K562 (cell line): ENCODE results near the gene ST6GALNAC2. TPM values are rescaled to one million over a fixed set of nuclear protein-coding genes. Genes with fewer than 3 reads are reported as not detected.
A peak's percentile ranks its signal among the peaks of the same experiment; 100 is the strongest.

Source experiments
- ATAC-seq: fragments of 200-7000 bp; cut with Tn5 transposase; 3 replicates; pipeline ENCODE4 v1.9.1; 2020; ENCODE audit warnings: moderate library complexity
- BruUV-seq: library from RNA; stranded (reverse); fragments of 400-500 nt; replicated peaks from 2 replicates; lab custom pipeline; 2021; lab: Mats Ljungman, UMichigan
- CTCF ChIA-PET: fragments of 300-600 bp; formaldehyde crosslinking; extraction: SDS; loops from one replicate; lab custom pipeline; 2021; ENCODE audit warnings: low intra/inter-chr PET ratio; lab: Yijun Ruan, JAX
- POLR2A ChIA-PET: fragments of 300-600, 350-650 bp; sonication (Branson Sonifier 250); formaldehyde crosslinking; extraction: SDS; loops from one replicate; lab custom pipeline; 2021; ENCODE audit warnings: antibody characterized with exemption, inconsistent platforms; lab: Yijun Ruan, JAX
- DNase-seq, 4 experiments: peaks; one replicate each; pipeline versions ENCODE4 v3.0.0 to v3.0.0-alpha.2; 2011 to 2018; ENCODE audit warnings: low spot score in 3 of 4, mixed read lengths in 3 of 4; ENCODE audit errors: extremely low read depth in 1 of 4
- FAIRE-seq: peaks from 2 replicates; lab custom pipeline; 2011; peaks lifted over from hg19 to GRCh38; lab: Jason Lieb, UNC
- H2AFZ ChIP-seq: 2 replicates; pipeline ENCODE4 v1.6.0; 2011; ENCODE audit warnings: low read depth, low read length, control low read depth, inconsistent platforms
- H3K27ac ChIP-seq: fragments of 200-600 bp; 3 replicates; pipeline ENCODE4 v1.8.0; 2011; ENCODE audit warnings: low read depth, mild to moderate bottlenecking, control low read depth, inconsistent platforms, low read length, moderate library complexity, mixed read lengths; ENCODE audit errors: extremely low read depth
- H3K27me3 ChIP-seq, 2 experiments: fragments of 300-600 bp in 1 of 2; 2 replicates in 1 of 2; 3 replicates in 1 of 2; pipeline versions ENCODE4 v1.6.0 to v1.8.0; 2011; ENCODE audit warnings: inconsistent platforms in 2 of 2, low read length in 2 of 2, mild to moderate bottlenecking in 1 of 2, mixed read lengths in 1 of 2, moderate library complexity in 1 of 2; ENCODE audit not compliant: control insufficient read depth in 2 of 2, insufficient read depth in 2 of 2
- H3K36me3 ChIP-seq: fragments of 300-600 bp; 3 replicates; pipeline ENCODE4 v1.8.0; 2011; ENCODE audit warnings: mild to moderate bottlenecking, low read length, inconsistent platforms; ENCODE audit not compliant: control insufficient read depth, insufficient read depth
- H3K4me1 ChIP-seq, 2 experiments: fragments of 200-600 bp in 1 of 2; replicated peaks in 1 of 2; 2 replicates in 1 of 2; 3 replicates in 1 of 2; pipeline versions ENCODE4 v1.5.1 to v1.8.0; 2011; ENCODE audit warnings: inconsistent platforms in 2 of 2, low read length in 2 of 2, mild to moderate bottlenecking in 1 of 2, mixed read lengths in 1 of 2, moderate library complexity in 1 of 2; ENCODE audit not compliant: control insufficient read depth in 2 of 2, insufficient read depth in 2 of 2
- H3K4me2 ChIP-seq: 2 replicates; pipeline ENCODE4 v1.6.1; 2011; ENCODE audit warnings: low read length, control low read depth, inconsistent platforms, mixed read lengths; ENCODE audit not compliant: insufficient read depth
- H3K4me3 ChIP-seq: fragments of 200-600 bp; sonication (generic), shearing (Covaris generic); 2 replicates; pipeline ENCODE4 v1.5.1; 2016; ENCODE audit warnings: control low read depth, inconsistent platforms
- H3K79me2 ChIP-seq: fragments of 200-600 bp; 3 replicates; pipeline ENCODE4 v1.8.0; 2011; ENCODE audit warnings: low read length, inconsistent platforms; ENCODE audit not compliant: control insufficient read depth, insufficient read depth
- H3K9ac ChIP-seq, 2 experiments: 2 replicates each; pipeline versions ENCODE4 v1.6.0 to v1.6.1; 2011; ENCODE audit warnings: low read depth in 2 of 2, low read length in 2 of 2, control low read depth in 1 of 2, inconsistent platforms in 1 of 2, mild to moderate bottlenecking in 1 of 2, mixed read lengths in 1 of 2; ENCODE audit not compliant: insufficient read depth in 1 of 2
- H3K9me1 ChIP-seq: one replicate; pipeline ENCODE4 v1.6.0; 2011; ENCODE audit warnings: inconsistent platforms, mild to moderate bottlenecking, low read length, moderate library complexity; ENCODE audit not compliant: control insufficient read depth, insufficient read depth
- H3K9me3 ChIP-seq: replicated peaks from 2 replicates; pipeline ENCODE4 v1.5.1; 2011; ENCODE audit warnings: low read depth, low read length, inconsistent platforms; ENCODE audit not compliant: control insufficient read depth, insufficient read depth
- H4K20me1 ChIP-seq: replicated peaks from 2 replicates; pipeline ENCODE4 v1.6.1; 2011; ENCODE audit warnings: low read length, inconsistent platforms, mixed read lengths; ENCODE audit not compliant: control insufficient read depth, insufficient read depth
- CBFA2T3 ChIP-seq: fragments of 450-650 bp; IDR thresholded peaks from 2 replicates; pipeline ENCODE4 v1.6.1; 2017
- CREM ChIP-seq: IDR thresholded peaks from 2 replicates; pipeline ENCODE4 v1.6.1; 2014; ENCODE audit warnings: antibody characterized with exemption, low read depth
- E2F4 ChIP-seq: sonication (generic); formaldehyde crosslinking; IDR thresholded peaks from 2 replicates; pipeline ENCODE4 v1.8.0; 2022; ENCODE audit warnings: mild to moderate bottlenecking, low read depth, missing genetic modification reagents
- HMBOX1 ChIP-seq: sonication (generic); IDR thresholded peaks from 2 replicates; pipeline ENCODE4 v1.6.1; 2016
- JUND ChIP-seq, 2 experiments: IDR thresholded peaks; 2 replicates in 1 of 2; 3 replicates in 1 of 2; pipeline ENCODE4 v1.6.1; 2011; ENCODE audit warnings: borderline replicate concordance in 2 of 2, low read depth in 2 of 2, low read length in 2 of 2, improper control_type of control experiment in 1 of 2, missing biosample characterization in 1 of 2, missing genetic modification characterization in 1 of 2, missing genetic modification reagents in 1 of 2
- MYC ChIP-seq, 2 experiments: fragments of 250-450 bp in 1 of 2; sonication (Bioruptor Pico) in 1 of 2; IDR thresholded peaks; 2 replicates each; pipeline versions ENCODE4 v1.5.1 to v1.6.1; 2012 to 2021; ENCODE audit warnings: low read depth in 2 of 2, borderline replicate concordance in 1 of 2, improper control_type of control experiment in 1 of 2, low read length in 1 of 2, mild to moderate bottlenecking in 1 of 2, moderate library complexity in 1 of 2
- RCOR1 ChIP-seq, 2 experiments: IDR thresholded peaks; 2 replicates each; pipeline ENCODE4 v1.6.1; 2012; ENCODE audit warnings: low read depth in 2 of 2, low read length in 2 of 2, borderline replicate concordance in 1 of 2, improper control_type of control experiment in 1 of 2
- TEAD4 ChIP-seq, 2 experiments: sonication (generic) in 1 of 2; formaldehyde crosslinking in 1 of 2; IDR thresholded peaks; 2 replicates each; pipeline versions ENCODE4 v1.6.1 to v1.8.0; 2012 to 2022; ENCODE audit warnings: borderline replicate concordance in 1 of 2, inconsistent platforms in 1 of 2, low read length in 1 of 2, mild to moderate bottlenecking in 1 of 2, missing genetic modification reagents in 1 of 2
- ZEB2 ChIP-seq: fragments of 450-650 bp; IDR thresholded peaks from 2 replicates; pipeline ENCODE4 v1.6.1; 2016
- ZNF592 ChIP-seq: fragments of 450-650 bp; IDR thresholded peaks from 2 replicates; pipeline ENCODE4 v1.6.1; 2017; ENCODE audit warnings: antibody characterized with exemption, mild to moderate bottlenecking
- WGBS: fragments of 100-300 bp; shearing (Covaris generic); methylation state at CpG from one replicate; pipeline ENCODE4 v1.1.6; 2016; ENCODE audit warnings: low coverage, mixed read lengths; ENCODE audit not compliant: insufficient coverage; ENCODE audit errors: missing lambda C conversion rate; 5-methylcytosine and 5-hydroxymethylcytosine counted together
- in situ Hi-C: fragments of 300-500 bp; cut with MboI; formaldehyde crosslinking; loops from 4 replicates; pipeline ENCODE4 v1.15.0; 2018; ENCODE audit warnings: inconsistent platforms, mixed read lengths
- intact Hi-C: fragments of 100-400 bp; cut with micrococcal nuclease; formaldehyde crosslinking; loops from 2 replicates; pipeline ENCODE4 v1.14.2; 2022
- polyA plus RNA-seq, 8 experiments: library from polyadenylated mRNA; depleted of rRNA in 4 of 8; stranded (reverse) in 5 of 8; unstranded in 3 of 8; fragments of >200 nt; fragmentation: Nextera tagmentation in 2 of 8; fragmentation: Illumina TruSeq in 1 of 8; extraction: Ambion mirVana in 2 of 8; extraction: Trizol in 1 of 8; gene quantifications; 2 replicates each; pipeline versions ENCODE4 v1.2.1 to v1.2.3, GENCODE V29; 2011 to 2014; ENCODE audit warnings: inconsistent platforms in 1 of 8, missing spikeins in 1 of 8
- total RNA-seq, 7 experiments: library from RNA; depleted of rRNA in 6 of 7; stranded (reverse); fragments of >200 nt in 6 of 7; fragmentation: Illumina TruSeq in 2 of 7; extraction: Trizol in 2 of 7; gene quantifications; 2 replicates each; pipeline versions ENCODE4 v1.2.1 to v1.2.3, GENCODE V29; 2011 to 2021; ENCODE audit warnings: low replicate concordance in 1 of 7

ST6GALNAC2 gene
- total and polyA plus RNA-seq, 9 of the 15 experiments (the other 6 are each of a cell fraction or from before 2014, with no cell fraction given), result 0.18 TPM; not detected in 8

- TF ChIP-seq E2F4 (CRISPR knock-in tag) (no peak), JUND (IDR thresholded peaks at IDR 0.05; ENCODE audit: borderline replicate concordance, low read depth, low read length) (no peak), JUND (tag; IDR thresholded peaks at IDR 0.05; ENCODE audit: borderline replicate concordance, low read depth, low read length) (no peak)
Observed at GRCh38 chr17:76578376-76578775, 7.3 kb downstream of the ST6GALNAC2 start (continued).

- H3K27me3 ChIP-seq, result no peaks in the 10 kb centered on the region
- H3K9ac ChIP-seq, result peak overlapping the region; percentile 3 to 42
- no TSS peak for BruUV-seq
- intact Hi-C loops, result no loop called here
- in situ Hi-C loops, result no loop called here
- FAIRE-seq, result peak; percentile 88
- no peaks in the 10 kb centered on the region for H3K9me1 ChIP-seq
- no peak overlapping the region for H3K4me3 ChIP-seq
- peak overlapping the region; percentile 56 for H3K27ac ChIP-seq
- 20% methylated on average over 7 of the region's 7 CpGs for WGBS
- ChIA-PET POLR2A (interaction anchor here (0.6 to 2.8 kb wide), 8 partner anchors 8 to 155 kb away, joined by 3 to 29 read pairs (median 4); no protein-coding TSS in a partner anchor), CTCF (no interaction called here)
- H3K4me2 ChIP-seq, result peak overlapping the region; percentile 70
- H4K20me1 ChIP-seq, result no peaks in the 10 kb centered on the region
- H3K4me1 ChIP-seq, result peaks cover 16 to 20% of the 10 kb centered on the region in 2 experiments
- H3K9me3 ChIP-seq, result no peaks in the 10 kb centered on the region
- H3K36me3 ChIP-seq, result no peaks in the 10 kb centered on the region
- peak overlapping the region; percentile 83 for H2AFZ ChIP-seq
- peak; percentile 77 to 84 (median 81) for DNase-seq
- peak; percentile 89 for ATAC-seq
- H3K79me2 ChIP-seq, result no peaks in the 10 kb centered on the region
- TF ChIP-seq ZNF592 (peak; percentile 78), RCOR1 (IDR thresholded peaks at IDR 0.05; ENCODE audit: borderline replicate concordance in 1 of 2, low read depth in 2 of 2, low read length in 2 of 2) (peak in 1 of 2 experiments; percentile 56; a peak in 2 of 4 replicates), CREM (0 out of 2 replicates have a peak, but pooled peaks have one; percentile 28), TEAD4 (IDR thresholded peaks at IDR 0.05; ENCODE audit: low read length) (peak; percentile 24; the same call in 1 of the 2 replicates), TEAD4 (CRISPR knock-in tag; IDR thresholded peaks at IDR 0.05; ENCODE audit: borderline replicate concordance) (no peak), HMBOX1 (peak; percentile 74), ZEB2 (0 out of 2 replicates have a peak, but pooled peaks have one; percentile 25), MYC (IDR thresholded peaks at IDR 0.05; ENCODE audit: low read depth, low read length) (peak; percentile 72), MYC (CRISPR knock-in tag; IDR thresholded peaks at IDR 0.05; ENCODE audit: borderline replicate concordance, low read depth) (no peak), CBFA2T3 (peak; percentile 68)
Observed at GRCh38 chr17:76577876-76578275, 7.8 kb downstream of the ST6GALNAC2 start.
